ENCODE results near the gene PGLYRP3. TPM values are rescaled to one million over a fixed set of nuclear protein-coding genes. Genes with fewer than 3 reads are reported as not detected.

PGLYRP3 gene
- polyA plus RNA-seq, 3 donors = not detected

DNA sequence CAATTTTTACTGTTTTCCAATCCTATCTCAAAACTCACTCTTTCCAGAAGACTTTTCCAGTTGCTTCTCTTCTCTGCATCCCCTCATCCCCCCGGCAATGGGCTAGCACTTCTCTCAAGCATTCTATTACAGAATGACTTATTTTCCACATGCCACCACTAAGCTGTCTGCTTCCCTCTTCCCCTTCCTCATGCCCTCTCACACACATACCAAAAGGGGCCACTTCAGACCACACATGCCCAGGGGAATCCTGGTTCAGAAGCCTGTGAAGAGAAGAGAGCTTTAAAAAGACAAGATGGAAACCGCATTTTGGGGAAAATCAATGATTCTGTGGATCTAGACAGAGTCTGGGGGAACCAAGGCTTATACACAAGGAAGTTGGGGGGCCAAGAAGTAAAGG lies 61.7 kb downstream of the PGLYRP3 start:
- H3K9me3 Mint-ChIP-seq = peaks cover 0 to 1% (median 0%) of the 10 kb centered on the region in 7 donors
- TF ChIP-seq, protein P1, sequence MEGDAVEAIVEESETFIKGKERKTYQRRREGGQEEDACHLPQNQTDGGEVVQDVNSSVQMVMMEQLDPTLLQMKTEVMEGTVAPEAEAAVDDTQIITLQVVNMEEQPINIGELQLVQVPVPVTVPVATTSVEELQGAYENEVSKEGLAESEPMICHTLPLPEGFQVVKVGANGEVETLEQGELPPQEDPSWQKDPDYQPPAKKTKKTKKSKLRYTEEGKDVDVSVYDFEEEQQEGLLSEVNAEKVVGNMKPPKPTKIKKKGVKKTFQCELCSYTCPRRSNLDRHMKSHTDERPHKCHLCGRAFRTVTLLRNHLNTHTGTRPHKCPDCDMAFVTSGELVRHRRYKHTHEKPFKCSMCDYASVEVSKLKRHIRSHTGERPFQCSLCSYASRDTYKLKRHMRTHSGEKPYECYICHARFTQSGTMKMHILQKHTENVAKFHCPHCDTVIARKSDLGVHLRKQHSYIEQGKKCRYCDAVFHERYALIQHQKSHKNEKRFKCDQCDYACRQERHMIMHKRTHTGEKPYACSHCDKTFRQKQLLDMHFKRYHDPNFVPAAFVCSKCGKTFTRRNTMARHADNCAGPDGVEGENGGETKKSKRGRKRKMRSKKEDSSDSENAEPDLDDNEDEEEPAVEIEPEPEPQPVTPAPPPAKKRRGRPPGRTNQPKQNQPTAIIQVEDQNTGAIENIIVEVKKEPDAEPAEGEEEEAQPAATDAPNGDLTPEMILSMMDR (IDR thresholded peaks at IDR 0.05) = no peak
- H4K20me1 ChIP-seq (ENCODE audit: insufficient read depth, low read length) = no peaks in the 10 kb centered on the region
- H3K36me3 Mint-ChIP-seq = no peaks in the 10 kb centered on the region
- no peak overlapping the region for H3K4me3 ChIP-seq (replicated peaks in 1 of 3; ENCODE audit: low read depth in 2 of 3, low read length in 3 of 3)
- H3K4me1 ChIP-seq (ENCODE audit: control insufficient read depth in 1 of 2, insufficient read depth in 2 of 2, low read length in 2 of 2) = no peaks in the 10 kb centered on the region
- H3K4me3 Mint-ChIP-seq = no peak overlapping the region
- H3K27ac Mint-ChIP-seq = peak overlapping the region in 2 of 7 donors; percentile 3 to 33
- no peaks in the 10 kb centered on the region for H3K4me1 Mint-ChIP-seq
- no peaks in the 10 kb centered on the region for H3K9me3 ChIP-seq (replicated peaks in 1 of 2; ENCODE audit: control insufficient read depth in 1 of 2, insufficient read depth in 1 of 2, low read length in 2 of 2)
- H3K27ac ChIP-seq (ENCODE audit: low read depth in 1 of 2, low read length in 2 of 2) = no peak overlapping the region
- H2AFZ ChIP-seq (ENCODE audit: insufficient read depth, low read depth, low read length, poor library complexity, severe bottlenecking) = no peak overlapping the region
- 46% methylated on average over 1 of the region's 2 CpGs for WGBS (ENCODE audit: insufficient coverage)
- H3K4me2 ChIP-seq (replicated peaks; ENCODE audit: extremely low read depth, low read length, poor library complexity, severe bottlenecking) = no peak overlapping the region
- intact Hi-C loops (cut with micrococcal nuclease) = no loop called here
- H3K79me2 ChIP-seq (ENCODE audit: insufficient read depth, low read length) = no peaks in the 10 kb centered on the region
- no peak overlapping the region for H3K9ac ChIP-seq (ENCODE audit: insufficient read depth, low read length, poor library complexity, severe bottlenecking)
- H3K27me3 ChIP-seq (ENCODE audit: control insufficient read depth in 2 of 2, insufficient read depth in 2 of 2, low read length in 2 of 2) = peaks cover 7 to 10% of the 10 kb centered on the region in 2 donors
- H3K36me3 ChIP-seq (replicated peaks in 1 of 2; ENCODE audit: control insufficient read depth in 1 of 2, insufficient read depth in 2 of 2, low read length in 2 of 2) = no peaks in the 10 kb centered on the region
- no peak for DNase-seq
- H3K27me3 Mint-ChIP-seq (ENCODE audit: low read depth in 3 of 3) = peaks cover 7 to 26% (median 11%) of the 10 kb centered on the region in 3 donors

DNA sequence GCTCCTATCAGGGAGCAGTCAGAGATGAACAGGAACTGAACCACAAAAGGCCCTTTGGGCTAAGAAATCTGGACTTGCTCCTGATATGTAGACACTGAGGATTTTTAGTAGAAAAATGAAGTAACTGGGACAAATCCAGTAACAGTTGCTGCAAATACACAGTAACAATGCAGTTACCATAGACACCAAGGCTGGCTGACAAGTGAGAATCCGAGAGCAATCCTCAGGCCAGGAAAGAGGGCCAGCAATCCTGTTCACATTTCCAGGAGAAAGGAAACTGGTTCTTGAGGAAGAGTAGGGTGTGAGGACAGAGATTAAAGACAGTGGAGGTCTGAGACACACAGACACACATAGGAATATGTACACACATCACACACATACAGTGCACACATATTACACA lies 62.6 kb downstream of the PGLYRP3 start:
- Mint-ChIP-seq H3K27me3 (ENCODE audit: low read depth in 3 of 3) (peaks cover 5 to 26% (median 11%) of the 10 kb centered on the region in 3 donors), H3K36me3 (no peaks in the 10 kb centered on the region), H3K9me3 (peaks cover 0 to 1% (median 0%) of the 10 kb centered on the region in 7 donors), H3K4me1 (no peaks in the 10 kb centered on the region), H3K27ac (no peak overlapping the region), H3K4me3 (no peak overlapping the region)
- H3K27ac ChIP-seq (ENCODE audit: low read depth in 1 of 2, low read length in 2 of 2) = no peak overlapping the region
- H3K4me2 ChIP-seq (replicated peaks; ENCODE audit: extremely low read depth, low read length, poor library complexity, severe bottlenecking) = no peak overlapping the region
- H3K9ac ChIP-seq (ENCODE audit: insufficient read depth, low read length, poor library complexity, severe bottlenecking) = no peak overlapping the region
- peaks cover 7 to 10% of the 10 kb centered on the region in 2 donors for H3K27me3 ChIP-seq (ENCODE audit: control insufficient read depth in 2 of 2, insufficient read depth in 2 of 2, low read length in 2 of 2)
- TF ChIP-seq, protein P1 (IDR thresholded peaks at IDR 0.05) = no peak
- H4K20me1 ChIP-seq (ENCODE audit: insufficient read depth, low read length) = no peaks in the 10 kb centered on the region
- H3K79me2 ChIP-seq (ENCODE audit: insufficient read depth, low read length) = no peaks in the 10 kb centered on the region
- no peak overlapping the region for H2AFZ ChIP-seq (ENCODE audit: insufficient read depth, low read depth, low read length, poor library complexity, severe bottlenecking)
- H3K9me3 ChIP-seq (replicated peaks in 1 of 2; ENCODE audit: control insufficient read depth in 1 of 2, insufficient read depth in 1 of 2, low read length in 2 of 2) = no peaks in the 10 kb centered on the region
- H3K4me1 ChIP-seq (ENCODE audit: control insufficient read depth in 1 of 2, insufficient read depth in 2 of 2, low read length in 2 of 2) = no peaks in the 10 kb centered on the region
- H3K4me3 ChIP-seq (replicated peaks in 1 of 3; ENCODE audit: low read depth in 2 of 3, low read length in 3 of 3) = no peak overlapping the region
- no CpG with 5 or more reads among the region's 1 CpG for WGBS (ENCODE audit: insufficient coverage)
- no peaks in the 10 kb centered on the region for H3K36me3 ChIP-seq (replicated peaks in 1 of 2; ENCODE audit: control insufficient read depth in 1 of 2, insufficient read depth in 2 of 2, low read length in 2 of 2)
- intact Hi-C loops (cut with micrococcal nuclease) = no loop called here
- DNase-seq = no peak

Measured in CD14-positive monocyte (primary cell).